Dedifferentiated amniotic fluid mesenchymal stem cell (primary cell): ENCODE results near the gene ZFP57.

Experiments
- DNase-seq: peaks from one replicate; pipeline ENCODE4 v3.0.0-alpha.2; 2016; ENCODE audit errors: extremely low spot score

Gene ZFP57

GRCh38 chr6:29680904-29681303 lies at the start of gene ZFP57:
Gene ZFP57 (minus strand): TSS chr6:29681152. CDS start chr6:29677003, 4,149 bp downstream.
- DNase-seq: no peak

GRCh38 chr6:29730575-29731126 lies 49.7 kb upstream of the ZFP57 start:
- no peak for DNase-seq

- DNase-seq: no peak
Measured at GRCh38 chr6:29729774-29730328, 48.9 kb upstream of the ZFP57 start.

- DNase-seq: no peak
Measured at GRCh38 chr6:29728875-29729270, 47.9 kb upstream of the ZFP57 start.

GRCh38 chr6:29728173-29728874 lies 47.4 kb upstream of the ZFP57 start:
- no peak for DNase-seq

- no peak for DNase-seq
Measured at GRCh38 chr6:29727637-29728036, 46.7 kb upstream of the ZFP57 start.

- DNase-seq: no peak
Measured at GRCh38 chr6:29726571-29727194, 45.7 kb upstream of the ZFP57 start.

- DNase-seq: no peak
Measured at GRCh38 chr6:29726001-29726400, 45.0 kb upstream of the ZFP57 start.

- DNase-seq: no peak
Measured at GRCh38 chr6:29724937-29725869, 44.3 kb upstream of the ZFP57 start.

- DNase-seq: no peak
Measured at GRCh38 chr6:29723666-29724588, 43.0 kb upstream of the ZFP57 start.

- peak; percentile 75 for DNase-seq
Measured at GRCh38 chr6:29723262-29723665, 42.3 kb upstream of the ZFP57 start, which contains the start of gene HLA-F. Gene HLA-F (plus strand): TSS chr6:29723434. CDS start chr6:29723464, 30 bp downstream.

- DNase-seq: no peak
Measured at GRCh38 chr6:29720863-29721262, 39.9 kb upstream of the ZFP57 start.

- no peak for DNase-seq
Measured at GRCh38 chr6:29710281-29710941, 29.5 kb upstream of the ZFP57 start.

GRCh38 chr6:29709188-29709587 lies 28.2 kb upstream of the ZFP57 start:
- no peak for DNase-seq

- no peak for DNase-seq
Measured at GRCh38 chr6:29708432-29709179, 27.7 kb upstream of the ZFP57 start.

- DNase-seq: peak; percentile 60
Measured at GRCh38 chr6:29705389-29706231, 24.7 kb upstream of the ZFP57 start.

- no peak for DNase-seq
Measured at GRCh38 chr6:29702519-29703103, 21.7 kb upstream of the ZFP57 start.
